Glomerular visceral epithelial cell (primary cell): ENCODE results near the gene SLC25A36.
"Not testable (repeated sequence)": the region's sequence is repeated elsewhere in the genome, so short reads cannot be mapped to it uniquely, and the experiment has no call there.

Experiments
- DNase-seq: peaks from one replicate; pipeline ENCODE4 v3.0.0-alpha.2; 2016; ENCODE audit errors: extremely low spot score

Gene SLC25A36

GRCh38 chr3:140931801-140932200 is 9.8 kb upstream of the SLC25A36 start:
- no peak for DNase-seq

DNA sequence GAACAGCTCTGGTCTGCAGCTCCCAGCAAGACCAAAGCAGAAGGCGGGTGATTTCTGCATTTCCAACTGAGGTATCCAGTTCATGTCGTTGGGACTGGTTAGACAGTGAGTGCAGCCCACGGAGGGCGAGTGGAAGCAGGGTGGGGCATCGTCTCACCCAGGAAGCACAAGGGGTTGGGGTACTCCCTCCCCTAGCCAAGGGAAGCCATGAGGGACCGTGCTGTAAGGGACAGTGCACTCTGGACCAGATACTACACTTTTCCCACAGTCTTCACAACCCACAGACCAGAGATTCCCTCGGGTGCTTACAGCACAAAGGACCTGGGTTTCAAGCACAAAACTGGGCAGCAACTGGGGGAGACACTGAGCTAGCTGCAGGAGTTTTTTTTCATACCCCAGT is 8.5 kb upstream of the SLC25A36 start:
- DNase-seq = no peak

GRCh38 chr3:140933552-140933951 is 8.1 kb upstream of the SLC25A36 start:
- DNase-seq = no peak

DNA sequence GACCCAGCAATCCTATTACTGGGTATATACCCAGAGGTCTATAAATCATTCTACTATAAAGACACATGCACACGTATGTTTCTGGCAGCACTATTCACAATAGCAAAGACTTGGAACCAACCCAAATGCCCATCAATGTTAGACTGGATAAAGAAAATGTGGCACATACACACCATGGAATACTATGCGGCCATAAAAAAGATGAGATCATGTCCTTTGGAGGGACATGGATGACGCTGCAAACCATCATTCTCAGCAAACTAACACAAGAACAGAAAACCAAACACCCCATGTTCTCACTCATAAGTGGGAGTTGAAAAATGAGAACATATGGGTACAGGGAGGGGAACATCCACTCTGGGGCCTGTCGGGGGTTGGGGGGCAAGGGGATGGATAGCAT is 2.3 kb upstream of the SLC25A36 start:
- DNase-seq = not testable (repeated sequence)

DNA sequence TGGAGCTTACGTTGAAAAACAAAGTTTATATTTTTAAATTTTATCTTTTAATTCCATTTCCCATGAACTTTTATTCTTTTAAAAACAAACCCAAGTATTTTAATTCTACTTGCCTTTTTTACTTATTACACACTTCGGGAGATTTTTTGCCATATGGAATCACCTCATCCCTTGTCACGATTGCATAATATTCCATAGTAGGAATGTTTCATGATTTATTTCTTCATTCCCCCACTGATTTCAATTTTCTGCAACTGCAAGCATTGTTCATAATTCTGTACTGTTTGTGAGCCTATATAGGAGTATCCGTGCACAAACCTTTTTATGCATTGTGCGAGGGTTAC is 574 bp upstream of the SLC25A36 start:
- DNase-seq = no peak

- peak; percentile 61 for DNase-seq
Measured at GRCh38 chr3:140942221-140943104, 827 bp downstream of the SLC25A36 start.

DNA sequence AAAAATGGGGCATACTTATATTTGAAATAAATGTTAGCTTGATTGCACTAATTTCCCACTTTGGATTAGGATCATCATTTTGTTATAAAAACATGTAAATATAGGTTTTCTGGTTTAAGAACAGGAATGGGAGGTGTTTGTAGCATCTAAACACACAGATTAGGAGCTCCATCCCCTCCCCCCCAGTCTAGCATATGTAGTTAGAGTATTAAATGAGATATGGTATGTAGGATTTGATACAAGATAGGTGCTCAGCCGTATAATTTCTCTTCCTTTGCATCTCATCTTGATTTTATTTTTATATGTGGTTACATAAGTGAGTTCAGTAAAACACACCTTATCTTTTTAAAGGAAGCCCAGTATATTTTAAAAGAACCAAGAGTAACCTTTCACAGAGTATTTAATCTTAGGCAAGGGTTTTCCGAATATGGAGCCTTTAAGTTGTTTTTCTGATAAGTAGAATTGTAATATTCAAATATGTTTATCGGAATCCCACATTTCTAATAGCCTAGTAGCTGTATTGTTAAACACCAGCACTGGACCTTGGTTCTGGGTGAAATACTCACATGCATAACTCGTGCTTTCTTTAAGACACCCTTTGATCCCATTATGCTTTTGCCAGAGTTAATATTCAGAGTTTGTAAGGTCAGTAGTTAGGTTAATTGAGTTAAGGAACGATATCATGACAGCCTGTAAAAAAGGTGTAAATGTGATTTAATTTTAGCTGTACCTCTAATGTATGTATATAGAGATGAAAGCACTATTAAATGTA is 2.3 kb downstream of the SLC25A36 start:
- DNase-seq = no peak

GRCh38 chr3:140948460-140949249 is 7.0 kb downstream of the SLC25A36 start:
- no peak for DNase-seq

DNA sequence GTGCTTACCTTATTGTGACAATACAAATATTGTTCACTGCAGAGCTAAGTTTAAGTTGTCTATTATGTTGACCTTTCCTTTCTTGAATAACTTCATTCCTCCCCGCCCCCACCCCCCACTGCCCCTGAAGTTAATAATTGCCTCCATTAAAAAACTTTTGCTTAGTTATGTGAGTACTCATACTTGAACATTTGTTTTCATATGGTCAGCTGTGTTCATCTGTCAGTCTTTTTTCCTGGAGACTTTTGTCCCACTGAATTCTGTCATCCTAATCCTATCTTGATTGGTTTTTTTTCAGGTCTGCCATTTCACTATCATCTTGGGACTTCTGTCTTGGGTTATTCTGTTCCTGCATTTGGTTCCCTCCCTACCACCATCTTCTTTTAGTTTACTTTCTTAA is 8.5 kb downstream of the SLC25A36 start:
- peak; percentile 25 for DNase-seq

DNA sequence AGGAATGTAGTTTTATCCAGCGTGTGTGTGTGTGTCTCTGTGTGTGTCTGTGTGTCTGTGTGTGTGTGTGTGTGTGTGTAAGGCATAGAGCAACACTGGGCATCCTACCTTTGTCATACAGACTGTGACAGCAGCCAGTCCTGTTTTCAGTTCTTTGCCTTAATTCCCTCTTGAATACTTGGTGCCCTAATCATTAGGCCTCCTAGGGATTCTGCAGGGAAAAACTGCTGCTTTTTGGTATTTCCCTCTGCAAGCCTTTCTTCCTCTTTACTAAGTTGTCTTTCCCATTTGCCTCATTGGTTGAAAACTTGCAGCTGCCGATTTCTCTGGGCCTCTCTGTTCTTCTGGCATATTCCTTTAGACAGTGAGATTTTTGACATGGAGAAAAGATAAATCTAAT is 9.2 kb downstream of the SLC25A36 start:
- no peak for DNase-seq

- DNase-seq = not testable (repeated sequence)
Measured at GRCh38 chr3:140951750-140952149, 10.1 kb downstream of the SLC25A36 start.

GRCh38 chr3:140953028-140953960 is 11.7 kb downstream of the SLC25A36 start:
- peak; percentile 16 for DNase-seq

- no peak for DNase-seq
Measured at GRCh38 chr3:140954576-140954975, 12.9 kb downstream of the SLC25A36 start.

- DNase-seq = no peak
Measured at GRCh38 chr3:140955645-140956044, 14.0 kb downstream of the SLC25A36 start.

DNA sequence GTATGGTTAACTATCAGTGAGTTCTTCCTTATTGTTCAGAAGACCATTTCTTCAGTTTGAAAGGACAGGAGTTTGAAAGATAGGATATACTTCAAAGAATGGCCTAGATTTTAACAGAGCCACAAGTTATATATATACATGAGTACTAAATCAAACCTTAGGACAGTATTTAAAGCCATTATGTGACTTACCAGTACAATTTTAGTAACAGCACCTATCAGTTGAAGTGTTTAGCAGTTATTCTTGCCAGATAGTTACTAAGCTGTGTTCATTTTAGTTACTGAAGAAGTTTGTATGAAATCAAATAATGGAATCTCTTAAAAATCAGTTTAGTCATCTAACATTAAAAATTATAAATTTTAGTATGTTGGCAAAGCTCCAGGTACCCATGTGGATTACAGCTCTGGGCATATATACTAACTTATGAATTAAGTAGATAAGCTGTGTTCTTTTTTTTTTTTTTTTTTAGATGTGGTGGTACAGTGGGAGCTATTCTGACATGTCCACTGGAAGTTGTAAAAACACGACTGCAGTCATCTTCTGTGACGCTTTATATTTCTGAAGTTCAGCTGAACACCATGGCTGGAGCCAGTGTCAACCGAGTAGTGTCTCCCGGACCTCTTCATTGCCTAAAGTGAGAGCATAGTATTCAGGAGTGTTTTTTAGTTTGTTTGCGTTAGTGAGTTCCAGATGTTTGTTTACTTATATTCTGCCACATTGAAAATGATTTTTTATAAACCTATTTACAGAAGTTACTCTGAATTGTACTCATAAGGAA is 14.6 kb downstream of the SLC25A36 start:
- no peak for DNase-seq

GRCh38 chr3:140972833-140973232 is 31.2 kb downstream of the SLC25A36 start:
- peak; percentile 9 for DNase-seq

- no peak for DNase-seq
Measured at GRCh38 chr3:140974900-140975299, 33.3 kb downstream of the SLC25A36 start.

- DNase-seq = no peak
Measured at GRCh38 chr3:140980663-140981062, 39.0 kb downstream of the SLC25A36 start.

GRCh38 chr3:140987792-140988191 is 46.2 kb downstream of the SLC25A36 start:
- not testable (repeated sequence) for DNase-seq

- DNase-seq = no peak
Measured at GRCh38 chr3:140994316-140994715, 52.7 kb downstream of the SLC25A36 start.
